Cerebellar nuclear complex (tissue), 1 donor: ENCODE measurements around the gene FKBP6.
"Not testable (repeated sequence)": the region's sequence is repeated elsewhere in the genome, so short reads cannot be mapped to it uniquely, and the experiment has no call there.

Experiments
- DNase-seq, 2 experiments: peaks; one replicate each; lab custom pipeline; 2025; lab: John Stamatoyannopoulos, UW

The FKBP6 gene

DNA sequence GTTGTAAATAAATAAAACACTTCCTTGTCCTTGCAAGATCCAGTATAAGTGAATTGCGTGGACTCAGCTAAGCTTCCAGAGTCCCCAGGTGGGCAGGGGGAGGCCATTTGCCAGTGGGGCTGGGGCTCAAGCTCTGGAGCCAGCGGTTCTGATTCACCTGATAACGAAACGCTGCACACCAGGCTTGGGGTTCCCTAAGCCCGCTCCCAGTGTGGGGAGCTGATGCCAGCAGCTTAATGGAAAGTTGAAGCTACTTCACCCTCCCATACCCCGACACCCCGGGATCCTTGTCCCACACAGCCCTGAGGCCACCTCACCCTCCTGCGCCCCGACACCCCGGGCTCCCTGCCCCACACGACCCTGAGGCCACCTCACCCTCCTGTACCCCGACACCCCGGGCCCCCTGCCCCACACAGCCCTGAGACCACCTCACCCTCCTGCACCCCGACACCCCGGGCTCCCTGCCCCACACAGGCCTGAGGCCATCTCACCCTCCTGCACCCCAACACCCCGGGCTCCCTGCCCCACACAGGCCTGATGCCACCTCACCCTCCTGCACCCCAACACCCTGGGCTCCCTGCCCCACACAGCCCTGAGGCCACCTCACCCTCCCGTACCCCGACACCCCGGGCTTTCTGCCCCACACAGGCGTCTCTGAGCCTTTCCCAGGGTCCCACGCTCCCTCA lies 30.8 kb downstream of the FKBP6 start:
- no peak for DNase-seq

- DNase-seq: no peak
Observed at GRCh38 chr7:73359306-73359705, 31.3 kb downstream of the FKBP6 start.

GRCh38 chr7:73359746-73360375 lies 31.9 kb downstream of the FKBP6 start:
- no peak for DNase-seq

DNA sequence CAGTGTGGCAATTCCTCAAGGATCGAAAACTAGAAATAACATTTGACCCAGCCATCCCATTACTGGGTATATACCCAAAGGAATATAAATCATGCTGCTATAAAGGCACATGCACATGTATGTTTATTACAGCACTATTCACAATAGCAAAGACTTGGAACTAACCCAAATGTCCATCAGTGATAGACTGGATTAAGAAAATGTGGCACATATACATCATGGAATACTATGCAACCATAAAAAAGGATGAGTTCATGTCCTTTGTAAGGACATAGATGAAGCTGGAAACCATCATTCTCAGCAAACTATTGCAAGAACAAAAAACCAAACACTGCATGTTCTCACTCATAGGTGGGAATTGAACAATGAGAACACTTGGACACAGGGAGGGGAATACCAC lies 32.6 kb downstream of the FKBP6 start:
- not testable (repeated sequence) for DNase-seq

DNA sequence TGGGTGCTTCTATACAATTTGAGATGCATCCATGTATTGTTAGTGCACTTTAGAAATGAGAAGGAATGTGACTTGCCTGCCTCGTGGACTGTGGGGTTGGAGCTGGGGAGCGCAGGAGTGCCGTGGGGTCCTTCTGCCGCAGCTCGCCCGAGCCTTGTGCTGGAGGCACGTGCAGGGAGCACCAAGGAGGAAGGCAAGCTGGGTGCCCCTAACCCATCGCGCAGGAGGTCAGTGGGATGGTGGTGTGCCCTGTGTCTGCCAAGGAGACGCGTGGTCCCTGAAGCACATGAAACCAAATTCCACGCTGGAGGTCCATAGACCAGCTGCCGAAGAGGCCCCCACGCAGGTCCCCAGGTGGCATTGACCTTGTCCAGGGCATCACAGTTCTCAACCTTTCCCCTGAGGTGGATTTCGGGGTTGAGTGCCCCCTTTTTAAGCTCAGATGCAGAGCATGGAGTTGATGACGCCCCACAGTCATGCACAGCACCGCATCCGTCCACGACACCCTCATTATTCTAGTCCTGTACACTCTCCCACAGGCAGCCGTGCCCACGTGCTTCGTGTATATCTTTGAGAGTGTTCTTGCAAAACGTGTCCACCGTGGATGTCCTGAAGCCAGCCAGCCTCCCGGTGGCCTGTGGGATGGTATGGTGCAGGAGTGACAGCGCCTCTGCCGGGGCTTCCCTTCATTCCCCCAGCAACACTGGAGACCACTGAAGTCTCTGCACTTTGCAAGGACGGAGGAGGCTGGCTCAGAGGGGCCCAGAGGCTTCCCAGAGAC lies 35.5 kb downstream of the FKBP6 start:
- no peak for DNase-seq

- DNase-seq: no peak
Observed at GRCh38 chr7:73364006-73364728, 36.2 kb downstream of the FKBP6 start.

- no peak for DNase-seq
Observed at GRCh38 chr7:73366127-73366526, 38.2 kb downstream of the FKBP6 start.

DNA sequence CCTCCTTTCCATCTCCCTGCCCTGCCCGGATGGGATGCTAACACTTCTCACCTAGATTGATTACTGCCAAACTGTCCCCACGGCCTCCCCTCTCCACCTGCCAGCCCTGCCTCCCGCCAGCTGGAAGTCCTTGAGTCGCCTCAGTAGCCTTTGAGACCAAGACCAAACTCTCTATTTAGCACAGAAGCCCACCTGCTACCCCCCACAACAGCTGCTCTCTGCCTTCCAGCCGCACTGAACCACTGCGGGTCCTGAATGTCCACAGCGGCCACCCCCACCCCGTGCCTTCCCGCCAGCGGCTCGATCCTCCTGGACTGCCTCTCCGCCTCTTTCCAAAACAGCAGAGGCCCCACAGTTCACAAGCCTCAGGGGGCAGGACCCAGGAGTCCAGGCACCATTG lies 39.0 kb downstream of the FKBP6 start:
- DNase-seq: no peak

GRCh38 chr7:73369009-73369408 lies 41.0 kb downstream of the FKBP6 start:
- DNase-seq: no peak

GRCh38 chr7:73369622-73370021 lies 41.7 kb downstream of the FKBP6 start:
- no peak for DNase-seq

DNA sequence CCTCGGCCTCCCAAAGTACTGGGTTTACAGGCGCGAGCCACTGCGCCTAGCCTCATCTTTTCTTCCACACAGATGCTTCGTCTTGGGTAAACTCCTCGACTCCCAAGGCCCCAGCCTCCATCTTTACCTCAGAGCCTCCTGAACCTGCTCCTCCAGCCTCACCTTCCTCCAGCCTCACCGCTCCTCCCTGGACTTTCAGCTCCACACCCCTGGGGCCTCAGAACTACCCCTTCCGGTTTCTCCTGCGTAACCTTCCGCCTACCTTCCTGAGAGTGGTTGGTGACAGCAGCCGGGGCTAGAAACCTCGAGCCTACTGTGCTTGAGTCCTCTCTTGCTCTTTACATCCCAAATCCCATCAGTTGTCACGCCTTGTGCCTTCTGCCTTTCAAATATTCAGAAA lies 45.8 kb downstream of the FKBP6 start:
- DNase-seq: no peak

GRCh38 chr7:73376262-73376661 lies 48.3 kb downstream of the FKBP6 start:
- DNase-seq: not testable (repeated sequence)

- DNase-seq: no peak
Observed at GRCh38 chr7:73376671-73377412, 48.9 kb downstream of the FKBP6 start.

DNA sequence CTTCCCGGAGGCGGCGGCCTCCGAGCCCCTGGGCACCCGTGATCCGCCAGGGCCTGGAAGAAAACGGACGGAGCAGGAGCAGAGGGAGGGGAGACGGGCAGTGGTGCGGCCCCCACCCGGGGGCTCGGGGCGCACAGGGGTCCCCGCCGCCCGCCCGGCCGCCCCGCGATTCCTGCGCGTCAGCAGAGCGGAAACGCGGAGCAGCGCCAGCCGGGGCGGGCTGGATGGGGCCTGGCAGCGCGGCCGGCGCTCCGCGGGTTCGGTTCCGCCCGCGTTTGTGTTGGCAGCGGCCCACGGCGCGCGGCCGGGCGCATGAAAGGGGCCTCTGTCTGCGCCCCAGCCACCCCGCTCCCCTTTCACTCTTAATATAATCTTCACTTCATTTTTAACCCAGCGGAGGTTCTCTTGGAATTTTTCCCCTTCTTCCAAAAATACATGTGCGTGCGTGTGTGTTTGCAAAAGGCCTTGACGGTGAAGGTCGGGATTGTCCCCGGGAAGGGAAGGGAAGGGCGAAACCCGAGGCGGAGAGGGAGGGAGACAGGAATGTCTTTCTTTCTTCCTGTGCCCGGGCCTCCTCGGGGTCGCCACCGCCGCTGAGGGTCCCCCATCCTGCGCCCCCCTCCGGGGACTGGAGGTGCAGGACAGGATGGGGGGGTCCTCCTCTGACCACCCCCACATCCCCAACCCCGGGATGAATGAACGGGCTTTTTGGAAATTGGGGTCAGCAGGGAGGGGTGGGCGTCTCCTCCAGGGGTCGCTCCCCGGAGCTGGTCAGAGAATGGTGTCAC lies 49.6 kb downstream of the FKBP6 start:
- not testable (repeated sequence) for DNase-seq

DNA sequence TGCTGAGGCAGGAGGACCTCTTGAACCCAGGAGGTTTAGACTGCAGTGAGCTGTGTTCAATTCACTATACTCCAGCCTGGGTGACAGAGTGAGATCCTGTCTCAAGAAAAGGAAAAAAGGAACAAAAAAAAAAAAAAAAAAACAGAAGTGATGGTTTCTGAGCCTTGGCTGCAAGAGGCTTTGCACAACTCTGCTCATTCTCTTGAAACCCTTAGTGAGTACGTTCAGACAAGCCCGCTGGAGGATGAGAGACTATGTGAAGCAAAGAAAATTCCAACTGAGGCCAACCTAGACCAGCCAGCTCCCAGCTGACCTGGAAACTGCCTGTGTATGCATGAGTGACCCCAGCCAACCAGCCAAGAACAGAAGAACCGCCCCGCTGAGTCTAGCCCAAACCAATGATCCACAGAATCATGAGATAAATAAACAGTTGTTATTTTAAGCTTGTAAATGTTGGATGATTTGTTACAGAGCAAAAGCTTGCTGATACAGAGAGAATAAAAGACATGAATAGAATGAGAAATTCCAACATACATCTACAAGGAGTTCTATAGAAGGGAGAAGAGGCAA lies 55.1 kb downstream of the FKBP6 start:
- no peak for DNase-seq

- no peak for DNase-seq
Observed at GRCh38 chr7:73387221-73387828, 59.4 kb downstream of the FKBP6 start.

DNA sequence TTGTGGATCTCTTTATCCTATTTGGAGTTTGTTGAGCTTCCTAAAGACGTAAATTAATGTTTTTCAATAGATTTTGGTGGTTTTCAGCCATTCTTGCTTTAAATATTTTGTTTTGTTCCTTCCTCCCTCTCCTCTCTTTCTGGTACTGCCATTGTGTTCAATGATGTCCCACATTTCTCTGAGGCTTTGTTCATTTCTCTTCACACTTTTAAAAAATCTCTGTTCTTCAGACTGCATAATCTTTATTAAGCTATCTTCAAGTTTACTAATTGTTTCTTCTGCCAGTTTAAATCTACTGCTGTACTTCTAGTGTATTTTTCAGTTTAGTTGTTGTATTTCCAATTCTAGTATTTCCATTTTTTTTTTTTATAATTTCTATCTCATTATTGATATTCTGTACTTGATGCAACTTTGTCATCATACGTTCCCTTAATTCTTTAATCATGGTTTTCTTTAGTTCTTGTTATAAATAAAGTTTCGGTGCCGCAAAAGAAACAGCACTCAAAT lies 60.0 kb downstream of the FKBP6 start:
- DNase-seq: no peak

DNA sequence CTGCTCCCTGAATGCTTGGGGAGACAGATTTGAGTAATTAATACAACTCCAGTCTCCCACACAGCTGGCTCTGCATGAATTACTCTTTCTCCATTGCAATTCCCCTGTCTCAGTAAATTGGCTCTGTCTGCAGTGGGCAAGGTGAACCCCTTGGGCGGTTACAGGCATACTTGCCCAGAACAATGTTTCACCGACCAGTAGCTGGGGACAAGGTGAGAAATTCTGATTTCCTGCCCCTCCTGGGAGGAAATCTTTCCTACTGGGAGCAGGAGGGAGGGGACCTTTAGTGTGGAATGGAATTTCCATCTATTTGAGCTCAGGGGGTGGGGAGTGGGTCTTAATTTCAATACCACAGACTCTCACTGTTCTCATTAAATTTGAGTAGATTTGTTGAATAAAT lies 63.4 kb downstream of the FKBP6 start:
- DNase-seq: no peak

- no peak for DNase-seq
Observed at GRCh38 chr7:73394422-73394821, 66.5 kb downstream of the FKBP6 start.
